Keratinocyte (primary cell): Measurements from ENCODE around the gene LDB2. TPM values are rescaled to one million over a fixed set of nuclear protein-coding genes. Genes with fewer than 3 reads are reported as not detected.

Source experiments
- DNase-seq: peaks from one replicate; pipeline ENCODE4 v3.0.0-alpha.2; 2011; ENCODE audit warnings: low read depth, missing footprints, low spot score
- FAIRE-seq: peaks from 2 replicates; lab custom pipeline; 2011; peaks lifted over from hg19 to GRCh38; lab: Jason Lieb, UNC
- H2AFZ ChIP-seq: 2 replicates; pipeline ENCODE4 v1.6.0; 2012; ENCODE audit warnings: low read length, control low read depth, inconsistent platforms; ENCODE audit not compliant: control insufficient read depth
- H3K27ac ChIP-seq: 2 replicates; pipeline ENCODE4 v1.5.1; 2011; ENCODE audit warnings: low read length; ENCODE audit not compliant: control insufficient read depth, insufficient read depth
- H3K27me3 ChIP-seq: 3 replicates; pipeline ENCODE4 v1.6.0; 2011; ENCODE audit warnings: low read length; ENCODE audit not compliant: control insufficient read depth, insufficient read depth; ENCODE audit errors: extremely low read depth
- H3K36me3 ChIP-seq, 2 experiments: 2 replicates in 1 of 2; 3 replicates in 1 of 2; pipeline ENCODE4 v1.5.1; 2011; ENCODE audit warnings: low read length in 2 of 2, mild to moderate bottlenecking in 1 of 2; ENCODE audit not compliant: control insufficient read depth in 2 of 2, insufficient read depth in 2 of 2; ENCODE audit errors: extremely low read depth in 1 of 2
- H3K4me1 ChIP-seq: 3 replicates; pipeline ENCODE4 v1.5.1; 2011; ENCODE audit warnings: low read length; ENCODE audit not compliant: control insufficient read depth, insufficient read depth; ENCODE audit errors: extremely low read depth
- H3K4me2 ChIP-seq: 3 replicates; pipeline ENCODE4 v1.6.0; 2011; ENCODE audit warnings: low read depth, low read length; ENCODE audit not compliant: control insufficient read depth, insufficient read depth; ENCODE audit errors: extremely low read depth
- H3K4me3 ChIP-seq, 3 experiments: fragments of 200-600 bp in 1 of 3; sonication (generic) in 1 of 3; 2 replicates in 2 of 3; 3 replicates in 1 of 3; pipeline ENCODE4 v1.5.1; 2011 to 2016; ENCODE audit warnings: low read length in 3 of 3, mild to moderate bottlenecking in 3 of 3, control low read depth in 2 of 3, inconsistent platforms in 1 of 3, low read depth in 1 of 3, mixed read lengths in 1 of 3, mixed run types in 1 of 3, moderate library complexity in 1 of 3; ENCODE audit not compliant: control insufficient read depth in 2 of 3, insufficient read depth in 2 of 3; ENCODE audit errors: extremely low read depth in 1 of 3
- H3K79me2 ChIP-seq: 2 replicates; pipeline ENCODE4 v1.6.0; 2012; ENCODE audit warnings: low read length; ENCODE audit not compliant: control insufficient read depth, insufficient read depth
- H3K9ac ChIP-seq: 3 replicates; pipeline ENCODE4 v1.6.0; 2011; ENCODE audit warnings: low read length; ENCODE audit not compliant: control insufficient read depth, insufficient read depth; ENCODE audit errors: extremely low read depth
- H3K9me1 ChIP-seq: 3 replicates; pipeline ENCODE4 v1.6.0; 2011; ENCODE audit warnings: low read length; ENCODE audit not compliant: control insufficient read depth, insufficient read depth; ENCODE audit errors: extremely low read depth
- H3K9me3 ChIP-seq: 2 replicates; pipeline ENCODE4 v1.5.1; 2012; ENCODE audit warnings: low read depth, low read length; ENCODE audit not compliant: control insufficient read depth
- H4K20me1 ChIP-seq: 3 replicates; pipeline ENCODE4 v1.6.0; 2011; ENCODE audit warnings: low read length; ENCODE audit not compliant: control insufficient read depth, insufficient read depth; ENCODE audit errors: extremely low read depth
- EZH2 ChIP-seq: IDR thresholded peaks from one replicate; pipeline ENCODE4 v1.6.1; 2012; ENCODE audit warnings: inconsistent platforms, mild to moderate bottlenecking, low read length, moderate library complexity
- dilution Hi-C: fragments of 300-500 bp; cut with MboI; formaldehyde crosslinking; loops from one replicate; pipeline ENCODE4 v1.7.0; 2020; ENCODE audit warnings: low sequenced_read_pairs; ENCODE audit not compliant: extremely low pct_ligation_motif_present
- polyA plus RNA-seq, 5 experiments: library from polyadenylated mRNA; depleted of rRNA in 3 of 5; stranded (reverse) in 3 of 5; stranded (forward) in 1 of 5; unstranded in 1 of 5; fragments of >200 nt; gene quantifications; 1 replicate in 1 of 5; 2 replicates in 3 of 5; 3 replicates in 1 of 5; pipeline versions ENCODE4 v1.2.1 to v1.2.3, GENCODE V29; 2011 to 2012; ENCODE audit warnings: missing spikeins in 2 of 5, low read depth in 1 of 5, low replicate concordance in 1 of 5
- TF ChIP-seq, protein P1 (sequence below), 3 experiments: IDR thresholded peaks in 1 of 3; conservative IDR thresholded peaks in 1 of 3; optimal IDR thresholded peaks in 1 of 3; 2 replicates in 2 of 3; 3 replicates in 1 of 3; pipeline versions ENCODE3 to v1.5.1; 2011; ENCODE audit warnings: low read length in 3 of 3, mild to moderate bottlenecking in 3 of 3, moderate library complexity in 2 of 3, control low read depth in 1 of 3, inconsistent platforms in 1 of 3; ENCODE audit not compliant: insufficient read depth in 2 of 3; ENCODE audit errors: extremely low read depth in 1 of 3

Gene LDB2
- polyA plus RNA-seq, 1 donor (not counting 4 experiments of a cell fraction or from before 2014, with no cell fraction given) = not detected

DNA sequence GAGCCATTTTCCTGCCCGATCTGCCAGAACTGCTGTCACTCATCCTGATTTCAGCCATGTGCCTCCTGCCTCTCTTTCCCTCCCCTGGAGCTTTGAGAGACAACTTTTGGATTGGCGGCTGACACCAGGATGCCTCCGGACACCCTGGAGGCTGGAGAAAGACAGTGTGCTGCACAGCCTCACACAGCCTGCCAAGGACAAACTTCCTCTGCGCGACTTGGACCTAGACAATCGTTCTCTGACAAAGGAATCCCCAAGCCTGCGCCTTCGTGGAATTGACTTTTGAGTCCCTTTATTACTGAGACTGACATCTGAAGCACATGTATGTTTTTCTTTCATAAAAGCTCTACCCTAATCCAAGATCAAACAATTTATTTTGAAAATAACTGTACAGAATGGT, 10.8 kb upstream of the LDB2 start:
- H3K79me2 ChIP-seq = no peaks in the 10 kb centered on the region
- H3K9me1 ChIP-seq = no peaks in the 10 kb centered on the region
- no peak overlapping the region for H3K9ac ChIP-seq
- no peak overlapping the region for H3K27ac ChIP-seq
- H3K4me1 ChIP-seq = no peaks in the 10 kb centered on the region
- H3K27me3 ChIP-seq = no peaks in the 10 kb centered on the region
- no peak for FAIRE-seq
- H3K4me2 ChIP-seq = no peak overlapping the region
- dilution Hi-C loops = no loop called here
- H3K36me3 ChIP-seq = no peaks in the 10 kb centered on the region
- H3K9me3 ChIP-seq = no peaks in the 10 kb centered on the region
- no peak for DNase-seq
- no peak overlapping the region for H2AFZ ChIP-seq
- no peak for TF ChIP-seq EZH2
- TF ChIP-seq, protein P1, sequence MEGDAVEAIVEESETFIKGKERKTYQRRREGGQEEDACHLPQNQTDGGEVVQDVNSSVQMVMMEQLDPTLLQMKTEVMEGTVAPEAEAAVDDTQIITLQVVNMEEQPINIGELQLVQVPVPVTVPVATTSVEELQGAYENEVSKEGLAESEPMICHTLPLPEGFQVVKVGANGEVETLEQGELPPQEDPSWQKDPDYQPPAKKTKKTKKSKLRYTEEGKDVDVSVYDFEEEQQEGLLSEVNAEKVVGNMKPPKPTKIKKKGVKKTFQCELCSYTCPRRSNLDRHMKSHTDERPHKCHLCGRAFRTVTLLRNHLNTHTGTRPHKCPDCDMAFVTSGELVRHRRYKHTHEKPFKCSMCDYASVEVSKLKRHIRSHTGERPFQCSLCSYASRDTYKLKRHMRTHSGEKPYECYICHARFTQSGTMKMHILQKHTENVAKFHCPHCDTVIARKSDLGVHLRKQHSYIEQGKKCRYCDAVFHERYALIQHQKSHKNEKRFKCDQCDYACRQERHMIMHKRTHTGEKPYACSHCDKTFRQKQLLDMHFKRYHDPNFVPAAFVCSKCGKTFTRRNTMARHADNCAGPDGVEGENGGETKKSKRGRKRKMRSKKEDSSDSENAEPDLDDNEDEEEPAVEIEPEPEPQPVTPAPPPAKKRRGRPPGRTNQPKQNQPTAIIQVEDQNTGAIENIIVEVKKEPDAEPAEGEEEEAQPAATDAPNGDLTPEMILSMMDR (optimal IDR thresholded peaks at IDR 0.05 in 1 of 3, IDR thresholded peaks at IDR 0.05 in 1 of 3, conservative IDR thresholded peaks at IDR 0.05 in 1 of 3; ENCODE audit: extremely low read depth in 1 of 3, insufficient read depth in 2 of 3, low read length in 3 of 3) = no peak
- no peak overlapping the region for H3K4me3 ChIP-seq
- H4K20me1 ChIP-seq = no peaks in the 10 kb centered on the region

DNA sequence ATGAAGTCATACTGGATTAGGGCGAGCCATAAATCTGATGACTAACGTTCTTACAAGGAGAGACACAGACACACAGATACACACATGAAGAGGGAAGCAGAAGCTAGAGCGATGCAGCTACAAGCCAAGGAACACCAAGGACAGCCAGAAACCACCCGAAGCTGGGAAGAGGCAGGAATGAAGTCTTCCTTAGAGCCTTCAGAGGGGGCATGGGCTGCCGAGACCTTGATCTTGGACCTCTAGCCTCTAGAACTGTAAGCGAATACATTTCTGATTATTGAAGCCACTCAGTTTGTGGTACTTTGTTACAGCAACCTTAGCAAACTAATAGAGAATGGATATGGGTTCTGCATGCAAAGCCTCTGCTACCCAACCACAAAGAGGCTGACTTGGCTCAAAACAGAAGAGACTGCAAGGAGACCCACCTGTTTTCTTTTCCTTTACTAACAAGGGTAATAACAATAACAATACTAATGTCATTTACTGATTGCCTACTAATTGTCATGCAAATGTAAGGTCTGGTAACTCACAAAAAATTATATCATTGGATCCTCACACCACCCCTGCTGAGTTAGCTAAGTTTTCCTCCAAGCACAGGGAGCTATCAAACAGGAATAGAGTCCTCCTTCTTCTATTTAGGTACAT, 10.1 kb upstream of the LDB2 start:
- no peak overlapping the region for H3K27ac ChIP-seq
- no peak overlapping the region for H3K4me3 ChIP-seq
- H3K79me2 ChIP-seq = no peaks in the 10 kb centered on the region
- no peak for DNase-seq
- no peak overlapping the region for H3K9ac ChIP-seq
- H3K9me1 ChIP-seq = no peaks in the 10 kb centered on the region
- no peaks in the 10 kb centered on the region for H3K9me3 ChIP-seq
- no peak overlapping the region for H2AFZ ChIP-seq
- H3K4me2 ChIP-seq = no peak overlapping the region
- dilution Hi-C loops = no loop called here
- no peaks in the 10 kb centered on the region for H4K20me1 ChIP-seq
- FAIRE-seq = no peak
- no peaks in the 10 kb centered on the region for H3K27me3 ChIP-seq
- TF ChIP-seq, protein P1 (optimal IDR thresholded peaks at IDR 0.05 in 1 of 3, IDR thresholded peaks at IDR 0.05 in 1 of 3, conservative IDR thresholded peaks at IDR 0.05 in 1 of 3; ENCODE audit: extremely low read depth in 1 of 3, insufficient read depth in 2 of 3, low read length in 3 of 3) = no peak
- TF ChIP-seq EZH2 = no peak
- H3K4me1 ChIP-seq = no peaks in the 10 kb centered on the region
- H3K36me3 ChIP-seq = no peaks in the 10 kb centered on the region
